Measurements from ENCODE around the gene KITLG.
"Not testable (repeated sequence)": the region's sequence is repeated elsewhere in the genome, so short reads cannot be mapped to it uniquely, and the experiment has no call there.

The KITLG gene

GRCh38 chr12:88580051-88580871, at the start of gene KITLG:
TSS of gene KITLG (minus strand) at chr12:88580471. CDS start at chr12:88580278, 193 bp downstream.
- peak; percentile 39 for ATAC-seq
- peaks cover 10% of the 10 kb centered on the region for H3K4me1 Mint-ChIP-seq
- H3K9me3 Mint-ChIP-seq, result peaks cover 6% of the 10 kb centered on the region
- peaks cover 23% of the 10 kb centered on the region for H3K27me3 Mint-ChIP-seq
- H3K4me3 Mint-ChIP-seq, result peak within 1 kb of the TSS; percentile 32
- H3K36me3 Mint-ChIP-seq, result no peaks in the 10 kb centered on the region
- no peak within 1 kb of the TSS for H3K27ac Mint-ChIP-seq

GRCh38 chr12:88628856-88629509, 48.7 kb upstream of the KITLG start:
- Mint-ChIP-seq H3K27me3 (no peaks in the 10 kb centered on the region), H3K4me3 (no peak overlapping the region), H3K27ac (no peak overlapping the region), H3K9me3 (no peaks in the 10 kb centered on the region), H3K4me1 (no peaks in the 10 kb centered on the region), H3K36me3 (no peaks in the 10 kb centered on the region)
- ATAC-seq, result peak; percentile 36

GRCh38 chr12:88628035-88628434, 47.8 kb upstream of the KITLG start:
- not testable (repeated sequence) for H3K4me1 Mint-ChIP-seq, H3K9me3 Mint-ChIP-seq, ATAC-seq, H3K4me3 Mint-ChIP-seq, H3K27ac Mint-ChIP-seq, H3K36me3 Mint-ChIP-seq, H3K27me3 Mint-ChIP-seq

DNA sequence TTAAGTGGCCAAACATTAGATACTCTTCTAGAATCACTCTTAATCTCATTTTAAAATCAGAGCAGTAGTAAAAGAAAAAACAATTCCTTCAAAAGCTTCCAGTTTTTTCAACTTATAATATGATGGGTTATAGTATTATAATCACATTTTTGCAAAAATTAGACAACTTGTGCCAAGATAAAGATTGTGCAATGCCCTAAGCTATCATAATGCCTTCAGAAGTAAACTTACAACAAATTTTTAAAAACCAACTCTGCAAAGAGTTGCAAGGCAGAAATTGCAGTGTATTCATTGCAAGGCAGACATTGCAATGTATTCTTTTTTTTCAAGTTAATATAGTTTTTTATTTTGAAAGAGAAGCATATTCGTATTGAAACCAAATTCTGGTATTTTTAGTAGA, 47.2 kb upstream of the KITLG start:
- Mint-ChIP-seq H3K27me3 (no peaks in the 10 kb centered on the region), H3K4me3 (no peak overlapping the region), H3K4me1 (no peaks in the 10 kb centered on the region), H3K9me3 (no peaks in the 10 kb centered on the region), H3K36me3 (no peaks in the 10 kb centered on the region), H3K27ac (no peak overlapping the region)
- ATAC-seq, result no peak

- H3K9me3 Mint-ChIP-seq, result no peaks in the 10 kb centered on the region
- no peaks in the 10 kb centered on the region for H3K27me3 Mint-ChIP-seq
- no peak overlapping the region for H3K27ac Mint-ChIP-seq
- H3K4me1 Mint-ChIP-seq, result no peaks in the 10 kb centered on the region
- ATAC-seq, result no peak
- no peaks in the 10 kb centered on the region for H3K36me3 Mint-ChIP-seq
- H3K4me3 Mint-ChIP-seq, result no peak overlapping the region
Measured at GRCh38 chr12:88625356-88625755, 45.1 kb upstream of the KITLG start.

- Mint-ChIP-seq H3K27ac (no peak overlapping the region), H3K9me3 (no peaks in the 10 kb centered on the region), H3K36me3 (no peaks in the 10 kb centered on the region), H3K4me3 (no peak overlapping the region), H3K4me1 (no peaks in the 10 kb centered on the region), H3K27me3 (no peaks in the 10 kb centered on the region)
- no peak for ATAC-seq
Measured at GRCh38 chr12:88624911-88625310, 44.6 kb upstream of the KITLG start.

- H3K9me3 Mint-ChIP-seq, result no peaks in the 10 kb centered on the region
- no peak for ATAC-seq
- no peaks in the 10 kb centered on the region for H3K36me3 Mint-ChIP-seq
- no peaks in the 10 kb centered on the region for H3K27me3 Mint-ChIP-seq
- H3K4me1 Mint-ChIP-seq, result no peaks in the 10 kb centered on the region
- no peak overlapping the region for H3K27ac Mint-ChIP-seq
- H3K4me3 Mint-ChIP-seq, result no peak overlapping the region
Measured at GRCh38 chr12:88623777-88624548, 43.7 kb upstream of the KITLG start.

DNA sequence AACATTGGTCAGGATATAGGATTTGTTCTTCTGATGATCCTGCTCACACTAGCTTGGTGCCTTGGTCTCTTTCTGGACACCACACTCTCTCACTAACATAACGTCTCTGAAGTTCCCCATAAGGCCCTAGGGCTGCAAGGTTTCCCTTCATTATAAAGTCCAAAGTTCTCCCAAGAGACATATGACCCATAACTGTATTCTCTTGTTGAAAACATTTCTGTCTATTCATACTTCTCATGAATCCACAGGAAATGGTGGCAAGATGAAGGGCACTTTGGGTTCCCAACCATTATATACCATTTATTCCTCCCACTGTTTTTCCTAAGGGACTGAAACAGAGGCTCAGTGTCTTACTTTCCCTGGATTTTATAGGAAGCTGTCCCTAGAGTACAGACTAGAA, 37.1 kb upstream of the KITLG start:
- H3K9me3 Mint-ChIP-seq, result peaks cover 4% of the 10 kb centered on the region
- no peaks in the 10 kb centered on the region for H3K4me1 Mint-ChIP-seq

DNA sequence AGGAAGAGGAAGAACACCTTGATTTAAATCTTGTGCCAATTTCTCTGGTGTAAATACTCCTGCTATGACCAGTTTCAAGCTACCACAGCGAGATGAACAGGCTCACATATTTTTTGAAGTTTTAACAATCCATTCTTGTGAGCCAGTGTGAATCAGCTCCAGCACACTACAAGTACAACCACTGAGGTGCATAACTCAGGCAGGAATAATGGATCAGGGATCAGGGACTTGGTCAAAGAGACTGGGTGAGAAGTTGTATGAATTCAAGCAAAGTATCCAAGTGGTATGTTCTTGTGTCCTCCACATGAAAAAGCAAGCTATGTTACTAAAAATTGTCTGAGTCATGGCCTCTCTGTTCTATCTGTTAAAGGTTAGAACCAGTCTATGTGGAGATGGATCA, 35.2 kb upstream of the KITLG start:
- Mint-ChIP-seq H3K4me1 (no peaks in the 10 kb centered on the region), H3K4me3 (no peak overlapping the region), H3K9me3 (peaks cover 4% of the 10 kb centered on the region), H3K27me3 (no peaks in the 10 kb centered on the region), H3K27ac (no peak overlapping the region), H3K36me3 (no peaks in the 10 kb centered on the region)
- ATAC-seq, result no peak

More for the DNA sequence above, 37.1 kb upstream of the KITLG start:
- ATAC-seq, result no peak
- Mint-ChIP-seq H3K4me3 (no peak overlapping the region), H3K27ac (no peak overlapping the region), H3K27me3 (no peaks in the 10 kb centered on the region), H3K36me3 (no peaks in the 10 kb centered on the region)

- H3K36me3 Mint-ChIP-seq, result no peaks in the 10 kb centered on the region
- no peak for ATAC-seq
- H3K27me3 Mint-ChIP-seq, result no peaks in the 10 kb centered on the region
- no peak overlapping the region for H3K27ac Mint-ChIP-seq
- H3K9me3 Mint-ChIP-seq, result peaks cover 19% of the 10 kb centered on the region
- no peak overlapping the region for H3K4me3 Mint-ChIP-seq
- no peaks in the 10 kb centered on the region for H3K4me1 Mint-ChIP-seq
Measured at GRCh38 chr12:88604646-88605045, 24.4 kb upstream of the KITLG start.

DNA sequence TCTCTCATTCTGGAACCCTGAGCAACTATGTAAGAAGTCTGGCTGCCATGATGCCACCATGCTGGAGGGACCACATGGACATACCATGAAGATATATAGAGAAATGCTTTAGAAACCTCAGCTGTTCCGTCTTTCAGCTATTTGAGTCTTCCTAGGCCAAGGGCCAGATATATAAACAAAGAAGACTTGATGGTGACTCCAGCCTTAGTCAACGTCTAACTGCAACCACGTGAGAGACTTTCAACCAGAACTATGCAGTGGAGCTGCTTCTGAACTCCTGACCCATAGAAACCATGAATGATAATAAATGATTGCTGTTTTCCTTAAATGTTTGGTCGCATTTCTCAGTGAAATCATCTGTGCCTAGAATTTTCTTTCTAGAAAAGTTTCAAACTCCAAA, 20.0 kb upstream of the KITLG start:
- H3K4me1 Mint-ChIP-seq, result no peaks in the 10 kb centered on the region
- ATAC-seq, result no peak
- no peaks in the 10 kb centered on the region for H3K36me3 Mint-ChIP-seq
- H3K27me3 Mint-ChIP-seq, result no peaks in the 10 kb centered on the region
- H3K4me3 Mint-ChIP-seq, result no peak overlapping the region
- peaks cover 2% of the 10 kb centered on the region for H3K9me3 Mint-ChIP-seq
- no peak overlapping the region for H3K27ac Mint-ChIP-seq

- H3K27ac Mint-ChIP-seq, result no peak overlapping the region
Measured at GRCh38 chr12:88597365-88597764, 17.1 kb upstream of the KITLG start.

DNA sequence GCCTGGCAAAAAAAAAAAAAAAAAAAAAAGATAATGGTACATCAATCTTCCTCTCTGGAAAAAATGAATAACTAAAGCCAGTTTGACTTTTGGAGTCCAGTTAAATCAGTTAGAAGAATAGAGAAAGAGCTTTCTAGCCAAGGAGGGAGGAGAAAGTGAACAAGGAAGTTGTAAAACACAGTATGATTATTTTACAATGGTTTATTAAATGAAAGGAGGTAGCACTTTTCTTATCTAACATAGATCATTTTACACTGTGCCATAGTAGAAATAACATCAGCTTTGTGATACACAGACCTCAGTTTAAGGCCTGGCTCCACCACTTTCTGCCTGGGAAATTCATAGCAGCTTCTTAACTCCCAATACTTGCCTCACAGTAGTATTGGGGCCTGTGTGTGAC, 15.4 kb upstream of the KITLG start:
- H3K4me1 Mint-ChIP-seq, result no peaks in the 10 kb centered on the region
- H3K27ac Mint-ChIP-seq, result no peak overlapping the region
- H3K36me3 Mint-ChIP-seq, result no peaks in the 10 kb centered on the region
- H3K27me3 Mint-ChIP-seq, result no peaks in the 10 kb centered on the region
- H3K9me3 Mint-ChIP-seq, result no peaks in the 10 kb centered on the region
- H3K4me3 Mint-ChIP-seq, result no peak overlapping the region
- ATAC-seq, result no peak

More at GRCh38 chr12:88597365-88597764, 17.1 kb upstream of the KITLG start:
- Mint-ChIP-seq H3K4me3 (no peak overlapping the region), H3K27me3 (no peaks in the 10 kb centered on the region), H3K9me3 (peaks cover 2% of the 10 kb centered on the region), H3K4me1 (no peaks in the 10 kb centered on the region), H3K36me3 (no peaks in the 10 kb centered on the region)
- no peak for ATAC-seq

- Mint-ChIP-seq H3K27ac (no peak overlapping the region), H3K36me3 (no peaks in the 10 kb centered on the region), H3K27me3 (no peaks in the 10 kb centered on the region), H3K9me3 (no peaks in the 10 kb centered on the region), H3K4me1 (no peaks in the 10 kb centered on the region), H3K4me3 (no peak overlapping the region)
- no peak for ATAC-seq
Measured at GRCh38 chr12:88594780-88595179, 14.5 kb upstream of the KITLG start.

DNA sequence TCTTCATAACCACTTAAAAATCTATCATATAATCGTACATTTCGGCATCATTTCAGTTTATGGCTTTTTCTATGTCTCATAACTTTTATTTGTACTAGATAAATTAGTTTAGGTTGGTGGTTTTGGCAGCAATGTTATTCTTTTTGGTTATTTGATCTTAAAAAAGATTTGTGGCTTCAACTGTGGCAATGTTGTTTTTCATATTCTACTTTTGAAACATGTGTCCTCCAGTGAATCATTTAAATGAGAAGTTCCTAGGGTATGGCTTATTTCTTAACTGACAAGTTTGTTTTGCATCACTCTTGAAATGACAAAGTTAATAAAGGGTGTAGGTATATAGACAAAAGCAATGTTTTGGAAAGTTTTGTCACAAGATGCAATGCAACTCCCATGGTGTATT, 11.1 kb upstream of the KITLG start:
- Mint-ChIP-seq H3K4me1 (no peaks in the 10 kb centered on the region), H3K36me3 (no peaks in the 10 kb centered on the region), H3K27ac (no peak overlapping the region), H3K9me3 (peaks cover 5% of the 10 kb centered on the region), H3K27me3 (no peaks in the 10 kb centered on the region), H3K4me3 (no peak overlapping the region)
- no peak for ATAC-seq

All from stimulated activated memory B cell treated with anti-CD40 and anti-IgM and Interleukin-4, amounts not matched to agents 10 μg/mL and 1 μg/mL and 100 μg/mL, for 72 hours (primary cell).